ENCODE results near the gene PSENEN.
"Not testable (repeated sequence)": the region's sequence is repeated elsewhere in the genome, so short reads cannot be mapped to it uniquely, and the experiment has no call there.

Gene PSENEN

GRCh38 chr19:35718345-35719041 is 27.0 kb upstream of the PSENEN start:
- DNase-seq: peak in 16 of 56 donors; percentile 6 to 47 (median 23)

- DNase-seq: no peak
These were observed 25.9 kb upstream of the PSENEN start for GRCh38 chr19:35719402-35720162.

- no peak for DNase-seq
These were observed 25.3 kb upstream of the PSENEN start for GRCh38 chr19:35720163-35720524.

GRCh38 chr19:35720648-35721047 is 24.8 kb upstream of the PSENEN start:
- DNase-seq: no peak

GRCh38 chr19:35721374-35721773 is 24.1 kb upstream of the PSENEN start:
- no peak for DNase-seq

GRCh38 chr19:35722461-35722860 is 23.0 kb upstream of the PSENEN start:
- DNase-seq: no peak

- no peak for DNase-seq
These were observed 22.6 kb upstream of the PSENEN start for GRCh38 chr19:35722897-35723296.

GRCh38 chr19:35723671-35724070 is 21.8 kb upstream of the PSENEN start:
- no peak for DNase-seq

GRCh38 chr19:35724132-35724531 is 21.3 kb upstream of the PSENEN start:
- not testable (repeated sequence) for DNase-seq

- no peak for DNase-seq
These were observed 20.9 kb upstream of the PSENEN start for GRCh38 chr19:35724560-35724959.

GRCh38 chr19:35725216-35725861 is 20.1 kb upstream of the PSENEN start:
- DNase-seq: no peak

- no peak for DNase-seq
These were observed 18.1 kb upstream of the PSENEN start for GRCh38 chr19:35727053-35727955.

GRCh38 chr19:35727956-35728706 is 17.3 kb upstream of the PSENEN start:
- no peak for DNase-seq

GRCh38 chr19:35729021-35729420 is 16.4 kb upstream of the PSENEN start:
- no peak for DNase-seq

- no peak for DNase-seq
These were observed 15.7 kb upstream of the PSENEN start for GRCh38 chr19:35729763-35730162.

- DNase-seq: no peak
These were observed 15.1 kb upstream of the PSENEN start for GRCh38 chr19:35730326-35730725.

GRCh38 chr19:35731353-35731752 is 14.1 kb upstream of the PSENEN start:
- DNase-seq: no peak

- DNase-seq: no peak
These were observed 13.6 kb upstream of the PSENEN start for GRCh38 chr19:35731779-35732405.

GRCh38 chr19:35732540-35733179 is 12.8 kb upstream of the PSENEN start:
- DNase-seq: no peak
